Breast epithelium (tissue), 4 donors: ENCODE measurements around the gene GOLGA7B. TPM values are rescaled to one million over a fixed set of nuclear protein-coding genes. Genes with fewer than 3 reads are reported as not detected.

ENCODE experiments used
- DNase-seq, 2 donors: peaks; one replicate each; pipeline ENCODE4 v3.0.0-alpha.2; 2019; ENCODE audit warnings: low spot score in 2 of 2
- H3K27ac ChIP-seq, 2 donors: fragments of 200-600 bp; sonication (generic) in 1 of 2; one replicate each; pipeline ENCODE4 v1.5.1; 2016 to 2019; ENCODE audit warnings: mild to moderate bottlenecking in 1 of 2
- H3K27me3 ChIP-seq, 2 donors: fragments of 200-600 bp; sonication (generic) in 1 of 2; one replicate each; pipeline versions ENCODE4 v1.5.1 to v1.6.0; 2017 to 2019; ENCODE audit warnings: control low read depth in 1 of 2, mild to moderate bottlenecking in 1 of 2
- H3K36me3 ChIP-seq: fragments of 200-600 bp; one replicate; pipeline ENCODE4 v1.5.1; 2019
- H3K4me1 ChIP-seq, 2 donors: fragments of 200-600 bp; sonication (generic); one replicate each; pipeline ENCODE4 v1.5.1; 2016 to 2019; ENCODE audit warnings: control low read depth in 1 of 2
- H3K4me3 ChIP-seq, 3 donors: fragments of 200-600 bp; sonication (generic); 1 replicate in 2 of 3; 2 replicates in 1 of 3; pipeline ENCODE4 v1.5.1; 2016 to 2019; ENCODE audit warnings: mild to moderate bottlenecking in 3 of 3, moderate library complexity in 2 of 3
- H3K9me3 ChIP-seq, 2 donors: fragments of 200-600 bp; sonication (generic) in 1 of 2; one replicate each; pipeline ENCODE4 v1.5.1; 2016 to 2019; ENCODE audit warnings: control low read depth in 1 of 2
- CTCF ChIP-seq, 3 donors: fragments of 450-650 bp; IDR thresholded peaks; one replicate each; pipeline ENCODE4 v1.5.1; 2016 to 2017; ENCODE audit warnings: antibody characterized with exemption in 3 of 3, mild to moderate bottlenecking in 3 of 3, moderate library complexity in 3 of 3
- POLR2A ChIP-seq: fragments of 450-650 bp; IDR thresholded peaks from one replicate; pipeline ENCODE4 v1.6.1; 2016; ENCODE audit warnings: antibody characterized with exemption, mild to moderate bottlenecking, moderate library complexity
- POLR2AphosphoS5 ChIP-seq, 3 donors: sonication (generic); formaldehyde crosslinking; IDR thresholded peaks; one replicate each; pipeline ENCODE4 v1.6.1; 2017; ENCODE audit warnings: antibody characterized with exemption in 3 of 3
- intact Hi-C: fragments of 100-400 bp; cut with DNase I; formaldehyde crosslinking; loops from one replicate; pipeline ENCODE4 v1.15.1; 2023; ENCODE audit warnings: low total_unique reads
- total RNA-seq, 3 donors: library from RNA; depleted of rRNA; stranded (reverse); fragments of >200 nt; gene quantifications; one replicate each; pipeline ENCODE4 v1.1.0, GENCODE V29; 2016

Gene GOLGA7B
- total RNA-seq, 3 donors from 2014 or later: 0.33 to 3.2 (median 0.59) TPM

GRCh38 chr10:97867220-97867800 lies 17.7 kb downstream of the GOLGA7B start:
- no peaks in the 10 kb centered on the region for H3K9me3 ChIP-seq
- no peak overlapping the region for H3K4me3 ChIP-seq
- no peaks in the 10 kb centered on the region for H3K36me3 ChIP-seq
- DNase-seq: no peak
- intact Hi-C loops: no loop called here
- H3K27me3 ChIP-seq: no peaks in the 10 kb centered on the region
- H3K27ac ChIP-seq: no peak overlapping the region
- TF ChIP-seq POLR2AphosphoS5 (IDR thresholded peaks at IDR 0.05) (no peak), POLR2A (no peak), CTCF (IDR thresholded peaks at IDR 0.05) (no peak)
- H3K4me1 ChIP-seq: peaks cover 3 to 10% of the 10 kb centered on the region in 2 donors

GRCh38 chr10:97868134-97868685 lies 18.6 kb downstream of the GOLGA7B start:
- Histone ChIP-seq H3K36me3 (no peaks in the 10 kb centered on the region), H3K4me1 (peaks cover 3 to 10% of the 10 kb centered on the region in 2 donors), H3K27me3 (no peaks in the 10 kb centered on the region), H3K9me3 (no peaks in the 10 kb centered on the region), H3K27ac (peak overlapping the region in 1 of 2 donors; percentile 49), H3K4me3 (no peak overlapping the region)
- intact Hi-C loops: no loop called here
- no peak for DNase-seq
- no peak for TF ChIP-seq POLR2AphosphoS5 (IDR thresholded peaks at IDR 0.05)
- no peak for TF ChIP-seq CTCF (IDR thresholded peaks at IDR 0.05)
- TF ChIP-seq POLR2A: no peak

GRCh38 chr10:97869091-97870042 lies 19.7 kb downstream of the GOLGA7B start:
- Histone ChIP-seq H3K4me1 (peaks cover 3 to 10% of the 10 kb centered on the region in 2 donors), H3K27me3 (no peaks in the 10 kb centered on the region), H3K36me3 (no peaks in the 10 kb centered on the region), H3K27ac (peak overlapping the region; percentile 54 to 60), H3K4me3 (no peak overlapping the region), H3K9me3 (no peaks in the 10 kb centered on the region)
- DNase-seq: peak; percentile 85 to 93
- TF ChIP-seq CTCF (IDR thresholded peaks at IDR 0.05) (peak; percentile 85 to 98 (median 90)), POLR2A (no peak), POLR2AphosphoS5 (IDR thresholded peaks at IDR 0.05) (no peak)
- intact Hi-C loops: no loop called here

GRCh38 chr10:97870990-97871389 lies 21.3 kb downstream of the GOLGA7B start:
- no peak overlapping the region for H3K27ac ChIP-seq
- no peak overlapping the region for H3K4me3 ChIP-seq
- H3K4me1 ChIP-seq: peaks cover 3 to 10% of the 10 kb centered on the region in 2 donors
- no peaks in the 10 kb centered on the region for H3K9me3 ChIP-seq
- H3K36me3 ChIP-seq: no peaks in the 10 kb centered on the region
- no peak for DNase-seq
- TF ChIP-seq POLR2A: no peak
- no peak for TF ChIP-seq CTCF (IDR thresholded peaks at IDR 0.05)
- TF ChIP-seq POLR2AphosphoS5 (IDR thresholded peaks at IDR 0.05): no peak
- no peaks in the 10 kb centered on the region for H3K27me3 ChIP-seq
- intact Hi-C loops: no loop called here
